Natural killer cell (primary cell): ENCODE measurements around the gene OR2AG1. TPM values are rescaled to one million over a fixed set of nuclear protein-coding genes. Genes with fewer than 3 reads are reported as not detected.

ENCODE experiments used
- ATAC-seq, 3 donors: fragments of 150-1000 bp in 2 of 3; fragments of 200-7000 bp in 1 of 3; cut with Tn5 transposase; 1 replicate in 1 of 3; 2 replicates in 2 of 3; pipeline ENCODE4 v1.10.0; 2021; ENCODE audit warnings: mild to moderate bottlenecking in 2 of 3, moderate library complexity in 2 of 3
- DNase-seq, 2 donors: peaks; one replicate each; pipeline versions ENCODE4 v3.0.0 to v3.0.0-alpha.2; 2013 to 2021; ENCODE audit warnings: mixed read lengths in 1 of 2
- H3K27ac ChIP-seq: one replicate; pipeline ENCODE4 v1.5.1; 2013; ENCODE audit warnings: mild to moderate bottlenecking, low read length
- H3K27me3 ChIP-seq: one replicate; pipeline ENCODE4 v1.6.1; 2013; ENCODE audit warnings: low read length; ENCODE audit not compliant: control insufficient read depth, insufficient read depth
- H3K36me3 ChIP-seq: one replicate; pipeline ENCODE4 v1.6.1; 2013; ENCODE audit warnings: low read length; ENCODE audit not compliant: control insufficient read depth, insufficient read depth
- H3K4me1 ChIP-seq: one replicate; pipeline ENCODE4 v1.6.1; 2013; ENCODE audit warnings: low read length; ENCODE audit not compliant: control insufficient read depth, insufficient read depth
- H3K4me3 ChIP-seq: one replicate; pipeline ENCODE4 v1.5.1; 2013; ENCODE audit warnings: low read length
- H3K9me3 ChIP-seq: one replicate; pipeline ENCODE4 v1.6.1; 2013; ENCODE audit warnings: low read length; ENCODE audit not compliant: control insufficient read depth, insufficient read depth
- H3K27ac Mint-ChIP-seq, 2 donors: one replicate each; pipeline ENCODE4 v1.8.0; 2022; ENCODE audit warnings: mild to moderate bottlenecking in 2 of 2, mixed read lengths in 2 of 2, moderate library complexity in 1 of 2
- H3K27me3 Mint-ChIP-seq, 2 donors: one replicate each; pipeline ENCODE4 v1.8.0; 2022; ENCODE audit warnings: low read depth in 2 of 2, mixed read lengths in 2 of 2
- H3K36me3 Mint-ChIP-seq: one replicate; pipeline ENCODE4 v1.8.0; 2022; ENCODE audit warnings: mixed read lengths
- H3K4me1 Mint-ChIP-seq, 2 donors: one replicate each; pipeline ENCODE4 v1.8.0; 2022; ENCODE audit warnings: mixed read lengths in 2 of 2
- H3K4me3 Mint-ChIP-seq: one replicate; pipeline ENCODE4 v1.8.0; 2022; ENCODE audit warnings: mild to moderate bottlenecking, moderate library complexity, mixed read lengths
- H3K9me3 Mint-ChIP-seq, 2 donors: one replicate each; pipeline ENCODE4 v1.8.0; 2022; ENCODE audit warnings: mixed read lengths in 2 of 2
- WGBS: methylation state at CpG from one replicate; pipeline ENCODE4 v1.1.7; 2013; ENCODE audit warnings: missing lambda C conversion rate; ENCODE audit not compliant: insufficient coverage; 5-methylcytosine and 5-hydroxymethylcytosine counted together
- intact Hi-C: fragments of 100-400 bp; cut with micrococcal nuclease; formaldehyde crosslinking; loops from one replicate; pipeline ENCODE4 v1.14.2; 2022
- total RNA-seq, 4 donors: library from RNA; stranded (reverse); fragments of 120-200 nt in 1 of 4; gene quantifications; one replicate each; pipeline versions ENCODE4 v1.2.3 to v1.2.4, GENCODE V29; 2013 to 2022
- TF ChIP-seq, protein P1 (sequence below): fragments of 200-600 bp; IDR thresholded peaks from one replicate; pipeline ENCODE4 v1.8.0; 2022; ENCODE audit warnings: antibody characterized with exemption

Gene OR2AG1
- total RNA-seq, 3 donors from 2014 or later (not counting 1 experiment from before 2014, with no cell fraction given) = not detected

DNA sequence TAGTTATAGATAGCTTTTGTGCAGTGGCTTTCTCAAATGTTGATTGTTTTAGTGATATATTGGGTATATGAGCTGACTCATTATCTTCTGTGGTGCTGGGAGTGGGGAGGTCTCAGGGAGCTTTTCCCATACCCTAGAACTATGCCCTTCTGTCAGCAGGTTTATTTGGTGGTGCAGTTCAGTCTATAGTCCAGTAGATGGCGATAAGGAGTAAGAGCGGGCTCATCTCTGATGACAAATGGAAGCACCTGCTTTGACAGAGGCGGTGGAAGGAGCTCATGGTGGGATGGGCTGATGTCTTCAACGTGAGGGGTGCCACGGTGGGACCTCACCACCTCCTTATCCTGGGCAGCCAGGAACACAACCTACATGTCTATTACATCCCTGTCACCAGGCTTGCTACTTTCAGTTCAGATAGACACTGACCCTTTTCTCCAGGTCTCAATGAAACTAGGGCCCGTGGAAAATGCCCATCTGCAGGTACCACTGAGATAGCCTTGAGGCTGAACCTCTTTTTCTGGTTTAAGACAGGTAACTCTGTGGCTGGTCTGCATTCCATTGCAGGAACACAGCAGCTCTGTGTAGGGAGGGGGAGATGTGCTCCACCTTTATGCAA lies 29.7 kb downstream of the OR2AG1 start:
- H3K9me3 Mint-ChIP-seq = no peaks in the 10 kb centered on the region

DNA sequence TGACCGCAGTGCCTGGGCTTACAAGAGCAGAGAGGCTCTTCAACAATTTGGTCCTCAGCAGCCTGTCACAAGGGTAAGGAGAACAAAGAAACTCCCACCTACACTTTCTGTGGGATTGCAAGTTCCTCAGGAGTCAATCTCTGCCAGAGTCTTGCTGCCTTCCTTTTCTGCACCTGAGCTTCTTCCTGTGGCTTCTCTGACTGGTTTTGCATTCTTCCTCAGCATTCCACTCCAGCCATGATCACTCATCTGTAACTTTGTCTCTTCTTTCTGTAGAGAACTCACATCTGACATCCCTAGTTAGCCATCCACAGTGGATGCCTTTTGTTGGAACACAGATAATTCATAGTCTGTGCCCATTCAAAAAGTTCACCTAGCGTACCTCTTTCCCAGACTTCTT lies 30.8 kb downstream of the OR2AG1 start:
- H3K36me3 ChIP-seq = no peaks in the 10 kb centered on the region
- Mint-ChIP-seq H3K4me3 (no peak overlapping the region), H3K9me3 (no peaks in the 10 kb centered on the region), H3K36me3 (no peaks in the 10 kb centered on the region), H3K4me1 (peaks cover 0 to 5% of the 10 kb centered on the region in 2 donors), H3K27me3 (peaks cover 19 to 30% of the 10 kb centered on the region in 2 donors), H3K27ac (no peak overlapping the region)
- H3K4me3 ChIP-seq = no peak overlapping the region
- DNase-seq (no peak), ATAC-seq (no peak)
- H3K9me3 ChIP-seq = no peaks in the 10 kb centered on the region
- intact Hi-C loops = loop anchor here (5.0 kb wide), 1 partner anchor 879 kb away; no protein-coding TSS in a partner anchor
- H3K27me3 ChIP-seq = peaks cover 2% of the 10 kb centered on the region
- WGBS = 90% methylated on average over 2 of the region's 2 CpGs
- no peaks in the 10 kb centered on the region for H3K4me1 ChIP-seq
- TF ChIP-seq, protein P1, sequence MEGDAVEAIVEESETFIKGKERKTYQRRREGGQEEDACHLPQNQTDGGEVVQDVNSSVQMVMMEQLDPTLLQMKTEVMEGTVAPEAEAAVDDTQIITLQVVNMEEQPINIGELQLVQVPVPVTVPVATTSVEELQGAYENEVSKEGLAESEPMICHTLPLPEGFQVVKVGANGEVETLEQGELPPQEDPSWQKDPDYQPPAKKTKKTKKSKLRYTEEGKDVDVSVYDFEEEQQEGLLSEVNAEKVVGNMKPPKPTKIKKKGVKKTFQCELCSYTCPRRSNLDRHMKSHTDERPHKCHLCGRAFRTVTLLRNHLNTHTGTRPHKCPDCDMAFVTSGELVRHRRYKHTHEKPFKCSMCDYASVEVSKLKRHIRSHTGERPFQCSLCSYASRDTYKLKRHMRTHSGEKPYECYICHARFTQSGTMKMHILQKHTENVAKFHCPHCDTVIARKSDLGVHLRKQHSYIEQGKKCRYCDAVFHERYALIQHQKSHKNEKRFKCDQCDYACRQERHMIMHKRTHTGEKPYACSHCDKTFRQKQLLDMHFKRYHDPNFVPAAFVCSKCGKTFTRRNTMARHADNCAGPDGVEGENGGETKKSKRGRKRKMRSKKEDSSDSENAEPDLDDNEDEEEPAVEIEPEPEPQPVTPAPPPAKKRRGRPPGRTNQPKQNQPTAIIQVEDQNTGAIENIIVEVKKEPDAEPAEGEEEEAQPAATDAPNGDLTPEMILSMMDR = no peak
- H3K27ac ChIP-seq = no peak overlapping the region

More for the DNA sequence above, 29.7 kb downstream of the OR2AG1 start:
- H3K27ac Mint-ChIP-seq = no peak overlapping the region
- peaks cover 19 to 42% of the 10 kb centered on the region in 2 donors for H3K27me3 Mint-ChIP-seq
- Histone ChIP-seq H3K27ac (no peak overlapping the region), H3K27me3 (peaks cover 2% of the 10 kb centered on the region), H3K9me3 (no peaks in the 10 kb centered on the region), H3K4me1 (no peaks in the 10 kb centered on the region), H3K36me3 (no peaks in the 10 kb centered on the region), H3K4me3 (no peak overlapping the region)
- peak in 1 of 2 donors; percentile 70 for DNase-seq
- TF ChIP-seq, protein P1 = peak; percentile 88
- no peak overlapping the region for H3K4me3 Mint-ChIP-seq
- peaks cover 0 to 5% of the 10 kb centered on the region in 2 donors for H3K4me1 Mint-ChIP-seq
- 20% methylated on average over 6 of the region's 6 CpGs for WGBS
- no peaks in the 10 kb centered on the region for H3K36me3 Mint-ChIP-seq
- intact Hi-C loops = loop anchor here (5.0 kb wide), 1 partner anchor 880 kb away; no protein-coding TSS in a partner anchor
- ATAC-seq = peak; percentile 84 to 95 (median 89)

DNA sequence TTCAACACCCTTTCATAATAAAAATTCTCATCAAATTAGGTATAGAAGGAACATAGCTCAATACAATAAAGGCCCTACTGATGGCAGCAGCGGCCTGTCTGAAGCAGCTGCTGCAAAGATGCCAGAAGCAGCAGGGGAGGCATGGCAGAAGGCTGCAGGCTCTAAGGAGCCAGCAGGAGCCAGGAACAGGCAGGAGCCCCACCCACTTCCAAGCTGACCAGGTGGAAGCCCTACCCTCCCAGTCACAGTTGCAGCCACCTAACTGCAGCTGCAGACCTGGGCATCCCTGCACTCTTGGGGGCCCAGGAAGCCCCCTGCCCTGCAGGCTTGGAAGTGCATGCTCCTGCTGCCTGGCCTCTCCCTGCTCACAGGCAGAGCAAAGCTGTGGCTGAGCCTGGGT lies 34.9 kb downstream of the OR2AG1 start:
- Histone ChIP-seq H3K27me3 (no peaks in the 10 kb centered on the region), H3K36me3 (no peaks in the 10 kb centered on the region), H3K9me3 (no peaks in the 10 kb centered on the region), H3K4me3 (no peak overlapping the region), H3K27ac (no peak overlapping the region), H3K4me1 (no peaks in the 10 kb centered on the region)
- intact Hi-C loops = no loop called here
- WGBS = 83% methylated on average over 1 of the region's 1 CpG
- Mint-ChIP-seq H3K27ac (no peak overlapping the region), H3K27me3 (peaks cover 20 to 21% of the 10 kb centered on the region in 2 donors), H3K4me1 (no peaks in the 10 kb centered on the region), H3K36me3 (no peaks in the 10 kb centered on the region), H3K9me3 (no peaks in the 10 kb centered on the region), H3K4me3 (no peak overlapping the region)
- TF ChIP-seq, protein P1 = no peak
- ATAC-seq (no peak), DNase-seq (no peak)

DNA sequence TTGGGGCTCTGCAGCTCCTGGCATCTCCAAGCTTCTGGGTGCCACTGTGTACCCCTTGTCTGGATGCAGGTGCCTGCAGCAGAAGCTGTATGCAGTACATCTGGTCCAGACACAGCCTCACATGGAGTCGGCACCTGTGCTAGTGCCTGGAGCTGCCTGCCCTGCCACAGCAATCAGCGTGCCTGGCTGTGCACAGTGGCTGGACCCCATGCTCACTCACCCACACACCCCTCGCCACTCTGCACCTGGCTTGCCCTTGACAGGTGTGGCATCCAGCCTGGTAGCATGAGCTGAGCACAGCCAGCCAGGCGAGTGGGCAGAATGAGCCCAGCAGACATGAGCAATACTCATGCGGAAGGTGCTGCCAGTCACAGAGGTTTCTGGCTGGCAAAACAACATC lies 36.1 kb downstream of the OR2AG1 start:
- Mint-ChIP-seq H3K4me1 (no peaks in the 10 kb centered on the region), H3K27ac (no peak overlapping the region), H3K27me3 (peaks cover 14 to 17% of the 10 kb centered on the region in 2 donors), H3K36me3 (no peaks in the 10 kb centered on the region), H3K4me3 (no peak overlapping the region), H3K9me3 (no peaks in the 10 kb centered on the region)
- no peak overlapping the region for H3K4me3 ChIP-seq
- H3K36me3 ChIP-seq = no peaks in the 10 kb centered on the region
- WGBS = 89% methylated on average over 5 of the region's 5 CpGs
- H3K9me3 ChIP-seq = no peaks in the 10 kb centered on the region
- intact Hi-C loops = no loop called here
- no peak for ATAC-seq
- no peak overlapping the region for H3K27ac ChIP-seq
- no peak for DNase-seq
- TF ChIP-seq, protein P1 = no peak
- no peaks in the 10 kb centered on the region for H3K27me3 ChIP-seq
- no peaks in the 10 kb centered on the region for H3K4me1 ChIP-seq
